Activated B cell treated with CpG ODN at 0.5 μM for 24 hours (primary cell): Measurements from ENCODE around the gene CES2. TPM values are rescaled to one million over a fixed set of nuclear protein-coding genes. Genes with fewer than 3 reads are reported as not detected.
"Not testable (repeated sequence)": the region's sequence is repeated elsewhere in the genome, so short reads cannot be mapped to it uniquely, and the experiment has no call there.

ENCODE experiments used
- ATAC-seq: fragments of 200-7000 bp; cut with Tn5 transposase; one replicate; pipeline ENCODE4 v1.10.0; 2021; ENCODE audit warnings: low read depth, mild to moderate bottlenecking, moderate library complexity
- CTCF ChIA-PET: fragments of 350-600 bp; sonication (Branson Sonifier 250); formaldehyde crosslinking; loops from one replicate; lab custom pipeline; 2021; ENCODE audit warnings: antibody characterized with exemption; lab: Charles Lee
- POLR2A ChIA-PET: fragments of 350-600 bp; sonication (Branson Sonifier 250); formaldehyde crosslinking; loops from one replicate; lab custom pipeline; 2021; ENCODE audit warnings: antibody characterized with exemption; lab: Charles Lee
- DNase-seq: peaks from one replicate; pipeline ENCODE4 v3.0.0; 2022
- H3K27ac Mint-ChIP-seq: one replicate; pipeline ENCODE4 v1.8.0; 2020; ENCODE audit warnings: mixed read lengths
- H3K27me3 Mint-ChIP-seq: one replicate; pipeline ENCODE4 v1.8.0; 2021; ENCODE audit warnings: mixed read lengths
- H3K36me3 Mint-ChIP-seq: one replicate; pipeline ENCODE4 v1.8.0; 2021; ENCODE audit warnings: low read depth, mixed read lengths
- H3K4me1 Mint-ChIP-seq: one replicate; pipeline ENCODE4 v1.8.0; 2021; ENCODE audit warnings: mixed read lengths
- H3K4me3 Mint-ChIP-seq: one replicate; pipeline ENCODE4 v1.8.0; 2020; ENCODE audit warnings: mild to moderate bottlenecking, mixed read lengths
- H3K9me3 Mint-ChIP-seq: one replicate; pipeline ENCODE4 v1.8.0; 2020; ENCODE audit warnings: mixed read lengths
- intact Hi-C: fragments of 100-400 bp; cut with micrococcal nuclease; formaldehyde crosslinking; loops from one replicate; pipeline ENCODE4 v1.15.1; 2024
- total RNA-seq: library from RNA; stranded (reverse); gene quantifications from 2 replicates; pipeline ENCODE4 v1.2.3, GENCODE V29; 2022
- TF ChIP-seq, protein P1 (sequence below): fragments of 200-600 bp; IDR thresholded peaks from one replicate; pipeline ENCODE4 v1.8.0; 2022; ENCODE audit warnings: antibody characterized with exemption, mild to moderate bottlenecking

CES2 gene
- total RNA-seq, 1 donor from 2014 or later = 34.7 TPM

DNA sequence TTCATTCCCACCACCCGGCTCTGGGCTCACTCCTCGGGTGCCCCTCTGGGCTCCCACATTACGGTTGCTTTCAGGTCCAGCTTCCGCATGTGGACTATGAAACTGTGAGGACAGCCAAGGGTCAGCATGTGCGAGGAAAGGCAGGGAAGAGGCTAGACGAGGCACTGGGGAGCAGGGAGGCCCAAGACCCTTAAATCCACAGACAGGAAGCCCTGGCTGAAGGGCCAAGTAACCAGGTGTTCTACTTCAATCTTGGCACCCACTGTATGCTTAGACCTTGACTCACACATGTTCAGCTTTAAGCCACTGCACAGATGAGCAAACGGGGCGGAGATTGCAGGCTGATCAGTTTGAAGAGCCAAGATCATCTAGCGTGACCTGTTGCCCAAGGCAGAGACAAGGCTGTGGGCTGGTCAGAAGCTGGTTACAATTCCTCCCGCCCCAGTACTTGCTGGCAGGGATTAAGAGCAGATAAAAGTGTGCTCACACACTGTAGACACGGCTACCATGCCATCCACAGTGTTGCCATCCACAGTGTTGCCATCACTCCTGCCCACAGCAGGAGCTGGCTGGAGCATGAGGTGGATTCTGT lies 53.0 kb downstream of the CES2 start, which contains the start of gene CES4A:
Gene CES4A, plus strand, starts transcription at position 393 of the 592 bp plus-strand sequence. Its CDS starts 184 bp downstream, at position 577.
- Mint-ChIP-seq H3K27ac (no peak within 1 kb of the TSS), H3K4me1 (no peaks in the 10 kb centered on the region), H3K9me3 (no peaks in the 10 kb centered on the region), H3K36me3 (no peaks in the 10 kb centered on the region), H3K4me3 (no peak within 1 kb of the TSS), H3K27me3 (no peaks in the 10 kb centered on the region)
- ChIA-PET CTCF (no interaction called here), POLR2A (no interaction called here)
- ATAC-seq = no peak
- TF ChIP-seq, protein P1, sequence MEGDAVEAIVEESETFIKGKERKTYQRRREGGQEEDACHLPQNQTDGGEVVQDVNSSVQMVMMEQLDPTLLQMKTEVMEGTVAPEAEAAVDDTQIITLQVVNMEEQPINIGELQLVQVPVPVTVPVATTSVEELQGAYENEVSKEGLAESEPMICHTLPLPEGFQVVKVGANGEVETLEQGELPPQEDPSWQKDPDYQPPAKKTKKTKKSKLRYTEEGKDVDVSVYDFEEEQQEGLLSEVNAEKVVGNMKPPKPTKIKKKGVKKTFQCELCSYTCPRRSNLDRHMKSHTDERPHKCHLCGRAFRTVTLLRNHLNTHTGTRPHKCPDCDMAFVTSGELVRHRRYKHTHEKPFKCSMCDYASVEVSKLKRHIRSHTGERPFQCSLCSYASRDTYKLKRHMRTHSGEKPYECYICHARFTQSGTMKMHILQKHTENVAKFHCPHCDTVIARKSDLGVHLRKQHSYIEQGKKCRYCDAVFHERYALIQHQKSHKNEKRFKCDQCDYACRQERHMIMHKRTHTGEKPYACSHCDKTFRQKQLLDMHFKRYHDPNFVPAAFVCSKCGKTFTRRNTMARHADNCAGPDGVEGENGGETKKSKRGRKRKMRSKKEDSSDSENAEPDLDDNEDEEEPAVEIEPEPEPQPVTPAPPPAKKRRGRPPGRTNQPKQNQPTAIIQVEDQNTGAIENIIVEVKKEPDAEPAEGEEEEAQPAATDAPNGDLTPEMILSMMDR = no peak
- intact Hi-C loops = no loop called here
- DNase-seq = no peak

DNA sequence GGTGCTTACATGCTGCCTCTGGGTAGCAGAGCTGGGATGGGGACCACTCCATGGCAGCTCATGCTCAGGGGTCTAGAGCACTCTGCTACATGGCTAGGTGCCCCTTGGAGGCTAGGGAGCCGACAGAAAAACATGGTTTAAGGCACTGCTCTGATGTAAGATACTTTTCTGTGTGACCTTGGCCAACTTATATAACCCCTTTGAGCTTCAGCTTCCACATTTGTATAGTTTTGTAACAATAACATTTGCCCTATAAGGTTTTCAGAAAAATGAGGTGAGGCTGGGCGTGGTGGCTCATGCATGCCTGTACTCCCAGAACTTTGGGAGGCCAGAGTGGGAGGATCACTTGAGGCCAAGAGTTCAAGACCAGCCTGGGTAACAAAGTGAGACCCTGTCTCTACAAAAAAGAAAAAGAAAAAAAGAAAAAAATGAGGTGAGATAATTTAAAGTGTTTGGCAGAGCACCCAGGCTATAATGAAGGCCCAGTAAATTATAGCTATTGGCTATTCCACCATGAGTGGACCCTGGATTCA lies 56.3 kb downstream of the CES2 start:
- no peaks in the 10 kb centered on the region for H3K36me3 Mint-ChIP-seq
- POLR2A ChIA-PET = no interaction called here
- no peak for DNase-seq

DNA sequence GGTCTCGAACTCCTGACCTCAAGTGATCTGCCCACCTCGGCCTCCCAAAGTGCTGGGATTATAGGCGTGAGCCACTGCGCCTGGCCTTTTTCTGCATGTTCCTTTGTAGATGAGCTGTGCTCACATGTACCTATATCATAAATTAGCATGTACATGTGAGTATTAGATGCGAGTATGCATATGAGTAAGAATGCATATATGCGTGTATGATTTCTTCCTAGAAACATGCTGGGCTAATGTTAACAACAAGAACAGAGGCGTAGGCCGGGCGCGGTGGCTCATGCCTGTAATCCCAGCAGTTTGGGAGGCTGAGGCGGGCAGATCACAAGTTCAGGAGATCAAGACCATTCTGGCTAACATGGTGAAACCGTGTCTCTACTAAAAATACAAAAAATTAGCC lies 58.2 kb downstream of the CES2 start:
- H3K27me3 Mint-ChIP-seq, CTCF ChIA-PET, intact Hi-C loops: not testable (repeated sequence)

More for the DNA sequence above, 56.3 kb downstream of the CES2 start:
- ATAC-seq = no peak
- no peaks in the 10 kb centered on the region for H3K27me3 Mint-ChIP-seq
- TF ChIP-seq, protein P1 = no peak
- intact Hi-C loops = no loop called here
- CTCF ChIA-PET = no interaction called here
- H3K4me3 Mint-ChIP-seq = no peak overlapping the region
- H3K9me3 Mint-ChIP-seq = no peaks in the 10 kb centered on the region
- H3K27ac Mint-ChIP-seq = no peak overlapping the region
- H3K4me1 Mint-ChIP-seq = no peaks in the 10 kb centered on the region

More for the DNA sequence above, 58.2 kb downstream of the CES2 start:
- H3K36me3 Mint-ChIP-seq, DNase-seq, H3K4me3 Mint-ChIP-seq, POLR2A ChIA-PET, H3K27ac Mint-ChIP-seq, H3K4me1 Mint-ChIP-seq, ATAC-seq, H3K9me3 Mint-ChIP-seq: not testable (repeated sequence)

Other genes with a start within 250 kb of the CES2 start
- gene CMTM4, start 238.8 kb upstream of the CES2 start, total RNA-seq = 0.29 and 0.38 TPM in 2 replicates
- gene DYNC1LI2, start 183.9 kb upstream of the CES2 start, total RNA-seq = 64.3 and 84.4 TPM in 2 replicates
- gene TERB1, start 133.9 kb upstream of the CES2 start, total RNA-seq = 0.27 TPM in 1 of 2 replicates, not detected in the other
- 53.7 and 54.1 TPM in 2 replicates for gene NAE1, start 104.5 kb upstream of the CES2 start, total RNA-seq
- gene CA7, start 91.1 kb upstream of the CES2 start, total RNA-seq = not detected in 2 replicates
- 13.0 and 13.2 TPM in 2 replicates for gene PDP2, start 55.0 kb upstream of the CES2 start, total RNA-seq
- not detected in 2 replicates for gene CDH16, start 16.6 kb upstream of the CES2 start, total RNA-seq
- 0.15 TPM in 1 of 2 replicates, not detected in the other for gene RRAD, start 10.0 kb upstream of the CES2 start, total RNA-seq
- 65.8 and 66.2 TPM in 2 replicates for gene CIAO2B, start 1.1 kb upstream of the CES2 start, total RNA-seq
- 0.29 and 0.61 TPM in 2 replicates for gene CES3, start 25.8 kb downstream of the CES2 start, total RNA-seq
- gene CES4A, start 53.1 kb downstream of the CES2 start, total RNA-seq = 7.1 and 10.2 TPM in 2 replicates
- gene CBFB, start 93.6 kb downstream of the CES2 start, total RNA-seq = 66.6 and 67.3 TPM in 2 replicates
- 13.8 and 16.9 TPM in 2 replicates for gene PHAF1, start 174.4 kb downstream of the CES2 start, total RNA-seq
- gene B3GNT9, start 215.5 kb downstream of the CES2 start, total RNA-seq = 0.64 and 0.93 TPM in 2 replicates
- gene TRADD, start 224.4 kb downstream of the CES2 start, total RNA-seq = 31.5 and 37.3 TPM in 2 replicates
- 5.6 and 6.5 TPM in 2 replicates for gene FBXL8, start 224.4 kb downstream of the CES2 start, total RNA-seq
- 5.9 and 7.3 TPM in 2 replicates for gene HSF4, start 229.2 kb downstream of the CES2 start, total RNA-seq
- gene NOL3, start 235.0 kb downstream of the CES2 start, total RNA-seq = 0.64 and 0.91 TPM in 2 replicates
- gene MATCAP1, start 248.4 kb downstream of the CES2 start, total RNA-seq = 10.6 and 18.7 TPM in 2 replicates